GM19467 (cell line): ENCODE measurements around the gene MVP.

Experiments
- ATAC-seq: cut with Tn5 transposase; IDR thresholded peaks from one replicate; pipeline ENCODE4 v1.9.1; 2021; ENCODE audit warnings: mild to moderate bottlenecking, moderate library complexity; ENCODE audit not compliant: unreplicated experiment

The MVP gene

DNA sequence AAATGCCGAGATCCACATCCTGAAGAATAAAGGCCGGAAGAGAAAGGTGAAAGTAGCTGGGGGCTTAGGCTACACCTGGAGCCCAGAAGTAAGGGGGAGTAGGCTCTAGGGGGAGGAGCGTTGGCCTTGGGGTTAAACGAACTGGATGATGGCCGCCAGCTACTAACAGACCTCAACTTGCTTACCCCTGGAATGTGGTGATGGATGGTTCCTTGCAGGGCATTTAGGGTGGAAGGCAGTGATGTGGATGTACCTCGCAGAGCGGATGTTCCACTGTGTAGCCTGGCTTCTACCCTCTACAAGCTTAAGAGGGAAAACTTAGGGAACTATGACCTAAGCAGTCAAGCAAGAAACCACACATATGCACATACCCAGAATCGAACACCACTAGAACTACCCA, 16.2 kb upstream of the MVP start:
- ATAC-seq = no peak

DNA sequence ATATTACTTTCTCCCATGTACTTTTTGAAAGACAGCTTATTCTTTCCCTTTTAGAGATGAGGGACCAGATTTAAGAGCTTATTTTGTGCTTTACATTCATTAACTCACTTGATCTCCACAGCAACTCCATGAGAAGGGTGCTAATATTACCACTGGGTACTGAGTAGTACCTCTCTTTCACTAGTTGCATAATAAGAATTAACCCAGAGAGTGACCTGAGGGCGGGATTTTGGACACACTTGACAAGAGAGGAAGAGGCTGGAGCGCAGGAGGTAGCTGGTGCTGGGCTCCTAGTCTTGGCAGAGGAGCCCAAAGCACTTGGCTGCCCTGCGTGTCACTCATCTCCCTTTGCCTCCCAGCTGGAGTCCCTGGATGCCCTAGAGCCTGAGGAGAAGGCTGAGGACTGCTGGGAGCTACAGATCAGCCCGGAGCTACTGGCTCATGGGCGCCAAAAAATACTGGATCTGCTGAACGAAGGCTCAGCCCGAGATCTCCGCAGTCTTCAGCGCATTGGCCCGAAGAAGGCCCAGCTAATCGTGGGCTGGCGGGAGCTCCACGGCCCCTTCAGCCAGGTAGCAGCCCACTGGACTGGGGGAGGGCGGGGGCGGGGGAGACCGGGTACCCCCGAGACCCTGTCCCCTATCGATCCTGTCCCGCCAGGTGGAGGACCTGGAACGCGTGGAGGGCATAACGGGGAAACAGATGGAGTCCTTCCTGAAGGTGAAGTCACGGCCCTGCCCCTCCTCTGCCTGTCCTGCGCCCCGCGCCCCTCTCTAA, 15.6 kb upstream of the MVP start:
- ATAC-seq = no peak

DNA sequence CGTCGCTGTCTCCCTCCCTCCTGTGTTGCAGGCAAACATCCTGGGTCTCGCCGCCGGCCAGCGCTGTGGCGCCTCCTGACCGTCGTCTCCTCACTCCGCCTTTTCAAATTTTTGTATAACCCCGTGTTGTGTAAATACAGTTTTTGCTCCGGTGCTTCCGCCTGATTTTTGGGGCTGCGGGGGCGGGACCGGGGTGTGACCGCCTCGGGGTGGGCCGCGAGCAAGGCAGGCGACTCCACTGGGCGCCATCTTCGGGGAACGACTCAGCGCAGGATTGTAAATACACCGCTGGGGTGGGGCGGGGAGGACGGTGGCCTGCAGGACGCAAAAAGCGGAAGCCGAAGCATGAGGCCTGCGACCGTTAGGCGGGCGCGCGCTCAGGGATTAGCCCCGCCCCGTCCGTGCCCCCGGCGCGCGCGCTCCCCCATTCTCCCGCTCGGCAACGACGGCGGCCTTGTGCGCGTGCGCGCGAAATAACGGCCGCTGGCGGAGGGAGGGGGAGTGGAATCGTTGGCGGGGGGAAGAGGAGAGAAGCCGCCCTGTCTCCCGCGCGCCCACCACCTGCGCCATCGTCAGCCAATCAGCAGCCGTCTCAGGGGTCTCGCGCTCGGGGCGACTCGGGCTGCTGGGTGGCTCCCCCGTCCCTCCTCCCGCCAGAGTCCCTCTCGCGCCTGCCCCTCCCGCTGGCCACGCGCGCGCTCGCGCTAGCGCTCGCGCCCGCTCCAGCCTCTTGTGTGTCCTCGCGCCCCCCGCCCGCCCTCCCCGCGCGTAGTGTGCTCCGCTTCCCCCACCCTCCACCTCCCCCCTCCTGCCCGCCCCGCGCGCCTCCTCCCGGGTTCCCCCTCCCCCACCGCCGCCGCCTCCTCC, 14.8 kb upstream of the MVP start:
- ATAC-seq = peak; percentile 43

DNA sequence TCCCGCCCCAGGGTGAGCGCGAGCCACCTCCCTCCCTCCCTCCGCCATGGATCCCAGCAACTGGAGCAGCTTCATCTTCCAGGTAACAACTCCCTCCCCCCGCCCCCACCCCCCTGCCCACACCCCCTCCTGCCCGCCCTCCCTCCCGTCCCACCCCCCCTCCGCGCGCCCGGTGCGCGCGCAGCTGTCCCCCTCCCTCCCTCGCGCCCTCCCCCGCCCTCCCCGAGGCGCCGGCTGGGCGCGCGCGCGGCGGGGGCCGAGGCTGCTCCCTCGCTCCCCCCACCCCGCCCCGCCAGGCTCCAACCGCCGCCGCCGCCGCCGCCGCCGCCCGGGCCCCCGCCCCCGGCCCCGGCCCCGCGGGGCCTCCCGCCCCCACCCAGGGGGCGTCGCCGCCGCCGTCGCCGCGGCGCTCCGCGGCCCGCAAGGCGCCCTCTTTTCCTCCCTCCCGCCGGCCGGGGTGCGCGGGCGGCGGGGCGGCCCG, 14.1 kb upstream of the MVP start, which contains the start of gene MAZ:
TSS of gene MAZ (plus strand) at position 431 of the 481 bp plus-strand sequence. CDS start 173 bp downstream, outside the sequence.
- no peak for ATAC-seq

DNA sequence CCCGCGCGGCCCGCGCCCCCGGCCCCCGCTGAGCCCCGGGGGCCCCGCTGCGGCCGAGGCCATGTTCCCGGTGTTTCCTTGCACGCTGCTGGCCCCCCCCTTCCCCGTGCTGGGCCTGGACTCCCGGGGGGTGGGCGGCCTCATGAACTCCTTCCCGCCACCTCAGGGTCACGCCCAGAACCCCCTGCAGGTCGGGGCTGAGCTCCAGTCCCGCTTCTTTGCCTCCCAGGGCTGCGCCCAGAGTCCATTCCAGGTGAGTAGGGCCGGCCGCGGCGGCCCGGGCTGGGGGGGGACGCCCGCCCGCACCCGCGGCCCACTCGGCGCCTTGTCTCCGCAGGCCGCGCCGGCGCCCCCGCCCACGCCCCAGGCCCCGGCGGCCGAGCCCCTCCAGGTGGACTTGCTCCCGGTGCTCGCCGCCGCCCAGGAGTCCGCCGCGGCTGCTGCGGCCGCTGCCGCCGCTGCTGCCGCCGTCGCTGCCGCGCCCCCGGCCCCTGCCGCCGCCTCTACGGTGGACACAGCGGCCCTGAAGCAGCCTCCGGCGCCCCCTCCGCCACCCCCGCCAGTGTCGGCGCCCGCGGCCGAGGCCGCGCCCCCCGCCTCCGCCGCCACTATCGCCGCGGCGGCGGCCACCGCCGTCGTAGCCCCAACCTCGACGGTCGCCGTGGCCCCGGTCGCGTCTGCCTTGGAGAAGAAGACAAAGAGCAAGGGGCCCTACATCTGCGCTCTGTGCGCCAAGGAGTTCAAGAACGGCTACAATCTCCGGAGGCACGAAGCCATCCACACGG, 13.4 kb upstream of the MVP start:
- no peak for ATAC-seq

DNA sequence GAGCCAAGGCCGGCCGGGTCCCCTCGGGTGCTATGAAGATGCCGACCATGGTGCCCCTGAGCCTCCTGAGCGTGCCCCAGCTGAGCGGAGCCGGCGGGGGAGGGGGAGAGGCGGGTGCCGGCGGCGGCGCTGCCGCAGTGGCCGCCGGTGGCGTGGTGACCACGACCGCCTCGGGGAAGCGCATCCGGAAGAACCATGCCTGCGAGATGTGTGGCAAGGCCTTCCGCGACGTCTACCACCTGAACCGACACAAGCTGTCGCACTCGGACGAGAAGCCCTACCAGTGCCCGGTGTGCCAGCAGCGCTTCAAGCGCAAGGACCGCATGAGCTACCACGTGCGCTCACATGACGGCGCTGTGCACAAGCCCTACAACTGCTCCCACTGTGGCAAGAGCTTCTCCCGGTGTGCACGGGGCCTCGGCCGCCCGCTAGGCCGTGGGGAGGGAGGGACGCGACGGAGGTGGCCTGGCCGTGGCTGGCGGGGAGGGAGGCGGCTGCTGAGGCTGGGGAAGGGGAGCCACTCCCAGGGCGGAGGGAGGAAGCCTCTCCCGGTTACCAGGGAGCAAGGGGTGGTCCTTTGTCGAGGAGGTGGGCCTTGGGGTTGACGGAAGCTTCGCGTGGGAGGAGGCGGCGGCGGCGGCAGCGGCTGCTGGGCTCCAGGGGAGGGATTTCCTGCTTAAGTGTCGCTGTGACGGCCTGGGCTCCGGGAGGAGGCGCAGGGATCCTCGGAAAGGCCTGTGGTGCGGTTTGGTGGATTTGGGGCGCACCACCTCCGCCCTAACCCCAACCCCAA, 12.6 kb upstream of the MVP start:
- no peak for ATAC-seq

DNA sequence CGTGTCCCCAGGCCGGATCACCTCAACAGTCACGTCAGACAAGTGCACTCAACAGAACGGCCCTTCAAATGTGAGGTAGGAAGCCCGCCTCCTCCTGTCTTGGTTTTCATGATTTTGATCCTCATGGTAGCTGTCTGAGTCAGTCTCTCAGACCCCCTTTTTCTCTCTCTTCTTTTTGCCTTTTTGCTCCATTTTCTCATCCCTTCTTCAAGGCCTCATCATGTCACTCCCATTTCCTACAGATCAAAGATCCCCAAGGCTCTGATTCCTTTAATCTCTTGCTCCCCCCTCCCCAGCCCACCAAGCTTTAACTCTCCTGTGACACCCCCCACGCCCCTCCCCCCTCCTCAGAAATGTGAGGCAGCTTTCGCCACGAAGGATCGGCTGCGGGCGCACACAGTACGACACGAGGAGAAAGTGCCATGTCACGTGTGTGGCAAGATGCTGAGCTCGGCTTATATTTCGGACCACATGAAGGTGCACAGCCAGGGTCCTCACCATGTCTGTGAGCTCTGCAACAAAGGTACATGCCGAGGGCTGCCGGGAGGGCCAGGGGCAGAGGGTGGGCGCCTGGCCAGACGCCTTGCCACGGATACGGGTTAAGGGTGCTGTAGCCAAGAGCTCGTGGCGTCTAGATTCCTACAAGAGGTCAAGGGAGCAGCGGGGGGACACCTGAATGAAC, 11.9 kb upstream of the MVP start:
- ATAC-seq = no peak

DNA sequence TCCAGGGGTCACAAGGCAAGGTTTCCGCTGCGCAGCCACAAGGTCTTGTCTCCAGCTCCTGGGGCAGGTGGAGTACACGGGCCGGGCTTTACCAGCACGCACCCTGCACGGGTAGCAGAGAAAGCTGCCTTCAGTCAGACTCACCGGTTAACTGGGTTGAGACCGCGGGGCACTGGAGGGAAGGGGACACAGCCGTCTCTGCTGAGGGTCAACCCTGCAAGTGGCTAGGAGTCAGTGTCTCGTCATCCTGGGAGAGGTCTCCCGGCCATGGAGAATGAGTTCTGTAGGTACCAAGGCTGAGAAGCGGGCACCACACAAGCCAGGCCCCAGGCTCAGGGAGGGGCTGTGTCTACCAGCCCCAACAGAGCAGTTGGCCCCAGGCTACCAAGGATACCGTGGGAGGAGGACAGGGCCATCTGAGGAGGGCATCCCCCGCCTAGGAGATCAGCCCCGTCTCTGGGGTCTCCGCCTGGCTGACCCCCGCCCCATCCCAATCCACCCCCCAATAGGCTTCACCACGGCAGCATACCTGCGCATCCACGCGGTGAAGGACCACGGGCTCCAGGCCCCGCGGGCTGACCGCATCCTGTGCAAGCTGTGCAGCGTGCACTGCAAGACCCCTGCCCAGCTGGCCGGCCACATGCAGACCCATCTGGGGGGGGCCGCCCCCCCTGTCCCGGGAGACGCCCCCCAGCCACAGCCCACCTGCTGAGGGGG, 11.1 kb upstream of the MVP start:
- no peak for ATAC-seq

DNA sequence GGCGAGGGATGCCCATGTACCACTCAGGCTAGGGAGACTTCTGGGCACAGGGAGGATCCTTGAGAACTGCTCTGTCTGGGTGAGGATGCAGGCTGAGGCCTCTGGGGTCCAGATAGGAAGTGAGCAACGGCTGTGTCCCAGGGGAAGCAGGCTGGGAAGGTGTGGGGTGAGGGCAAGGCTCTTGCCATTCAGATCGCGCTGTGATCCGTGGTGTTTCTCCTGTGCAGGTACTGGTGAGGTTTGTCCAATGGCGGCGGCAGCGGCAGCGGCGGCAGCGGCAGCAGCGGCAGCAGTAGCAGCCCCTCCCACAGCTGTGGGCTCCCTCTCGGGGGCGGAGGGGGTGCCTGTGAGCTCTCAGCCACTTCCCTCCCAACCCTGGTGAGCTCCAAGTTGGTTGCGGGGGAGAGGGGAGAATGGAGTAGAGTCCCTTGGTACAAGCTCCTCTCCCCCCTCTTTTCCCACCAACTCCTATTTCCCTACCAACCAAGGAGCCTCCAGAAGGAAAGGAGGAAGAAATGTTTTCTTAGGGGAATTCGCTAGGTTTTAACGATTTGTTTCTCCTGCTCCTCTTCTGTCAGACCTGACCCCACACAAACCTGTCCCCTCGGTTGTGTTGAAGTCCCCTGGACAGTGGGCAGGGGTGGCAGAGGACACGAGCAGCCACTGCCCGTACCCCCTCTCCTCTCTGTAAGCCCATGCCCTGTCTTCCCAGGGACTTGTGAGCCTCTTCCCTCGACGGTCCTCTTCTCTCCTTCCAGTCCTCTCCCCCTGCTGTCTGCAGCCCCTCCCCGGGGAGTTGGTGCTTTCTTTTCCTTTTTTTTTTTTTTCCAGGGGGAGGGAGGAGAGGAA, 10.2 kb upstream of the MVP start:
- no peak for ATAC-seq

DNA sequence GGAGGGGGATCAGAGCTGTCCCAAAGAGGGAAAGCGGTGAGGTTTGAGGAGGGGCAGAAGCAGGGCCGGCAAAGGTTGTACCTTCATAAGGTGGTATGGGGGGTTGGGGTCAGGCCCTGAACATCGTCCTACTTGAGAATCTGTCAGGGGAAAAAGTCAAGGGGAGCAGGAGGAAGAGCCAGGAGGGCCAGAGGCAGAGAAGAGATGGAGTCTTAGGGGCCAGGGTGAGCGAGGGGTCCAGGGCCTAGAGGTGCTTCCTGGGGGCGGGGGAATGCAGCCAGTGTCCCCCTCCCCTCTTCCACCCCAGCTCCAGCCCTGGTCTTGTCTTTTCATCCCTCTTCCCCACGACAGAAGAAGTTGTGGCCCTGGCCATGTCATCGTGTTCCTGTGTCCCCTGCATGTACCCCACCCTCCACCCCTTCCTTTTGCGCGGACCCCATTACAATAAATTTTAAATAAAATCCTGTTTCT, 9.5 kb upstream of the MVP start:
- no peak for ATAC-seq

DNA sequence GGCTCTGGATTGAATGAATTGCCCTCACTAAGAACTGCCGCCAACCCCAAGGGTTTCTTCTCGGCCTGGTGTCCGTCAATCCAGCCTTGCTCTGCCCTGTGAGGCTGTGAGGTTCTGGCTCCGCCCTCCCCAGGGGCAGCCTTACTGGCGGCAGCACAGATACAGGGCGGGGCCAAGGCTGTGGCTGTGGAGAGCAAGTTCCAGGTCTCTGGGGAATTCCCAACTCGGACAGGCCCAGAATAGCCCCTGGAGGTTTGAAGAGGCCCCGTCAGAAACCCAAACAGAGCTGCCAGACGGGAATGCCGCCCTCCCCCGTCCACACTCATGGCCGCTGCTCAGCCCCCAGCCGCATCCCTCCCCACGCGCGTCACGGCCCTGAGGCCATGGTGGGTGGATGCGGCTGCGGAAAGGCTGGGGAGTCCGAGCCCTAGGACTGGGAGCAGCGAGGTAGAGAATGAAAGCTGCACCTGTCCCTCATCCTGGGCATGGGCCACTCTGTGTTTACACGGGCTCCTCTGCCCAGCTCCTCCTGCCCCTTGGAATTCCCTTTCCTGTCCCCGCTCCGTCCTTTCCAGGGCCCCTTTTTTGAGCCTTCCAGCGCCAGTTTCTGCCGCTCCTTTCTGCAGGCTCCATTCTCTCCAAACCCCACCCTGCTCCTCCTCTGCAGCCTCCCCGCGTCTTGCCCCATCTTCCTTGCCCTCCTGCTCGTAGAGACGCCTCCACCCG, 8.9 kb upstream of the MVP start:
- ATAC-seq = peak; percentile 36

DNA sequence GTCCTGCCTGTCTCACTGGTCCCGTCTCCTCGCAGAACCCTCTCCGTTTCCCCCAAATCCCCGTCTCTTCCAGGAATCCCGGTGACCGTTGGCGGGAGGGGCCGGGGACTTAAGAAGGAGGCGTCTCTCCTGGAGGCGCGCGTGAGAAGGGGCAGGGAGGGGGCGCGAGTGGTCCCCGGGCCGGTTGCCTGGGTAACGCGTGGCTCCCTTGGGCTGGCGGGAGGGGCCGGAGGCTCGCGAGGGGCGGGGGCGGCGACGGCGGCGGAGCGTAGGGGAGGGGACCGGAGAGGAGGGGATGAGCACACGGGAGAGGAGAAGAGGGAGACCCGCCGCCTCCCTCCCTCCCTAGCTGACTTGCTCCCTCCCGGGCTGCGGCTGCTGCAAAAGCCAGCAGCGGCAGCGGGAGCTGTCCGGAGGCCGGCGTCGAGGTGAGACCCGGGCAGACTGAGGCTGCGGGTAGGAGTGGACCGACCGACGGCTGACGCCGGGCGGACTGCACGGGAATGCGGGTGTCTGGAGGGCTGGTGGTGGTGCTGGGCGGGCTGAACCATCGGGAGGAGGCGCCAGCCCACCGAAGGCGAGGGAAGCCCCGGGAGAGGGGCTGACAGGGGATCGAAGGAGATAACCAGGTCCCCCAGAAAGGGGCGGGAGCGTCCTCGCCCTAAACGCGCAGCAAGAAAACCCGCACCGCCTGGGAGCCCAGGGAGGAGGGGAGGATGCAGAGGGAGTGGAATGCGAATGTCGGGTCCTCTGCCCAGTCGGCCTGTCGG, 8.2 kb upstream of the MVP start, which contains the start of gene PRRT2:
TSS of gene PRRT2 (plus strand) at position 298 of the 770 bp plus-strand sequence. CDS start 862 bp downstream, outside the sequence.
- no peak for ATAC-seq

DNA sequence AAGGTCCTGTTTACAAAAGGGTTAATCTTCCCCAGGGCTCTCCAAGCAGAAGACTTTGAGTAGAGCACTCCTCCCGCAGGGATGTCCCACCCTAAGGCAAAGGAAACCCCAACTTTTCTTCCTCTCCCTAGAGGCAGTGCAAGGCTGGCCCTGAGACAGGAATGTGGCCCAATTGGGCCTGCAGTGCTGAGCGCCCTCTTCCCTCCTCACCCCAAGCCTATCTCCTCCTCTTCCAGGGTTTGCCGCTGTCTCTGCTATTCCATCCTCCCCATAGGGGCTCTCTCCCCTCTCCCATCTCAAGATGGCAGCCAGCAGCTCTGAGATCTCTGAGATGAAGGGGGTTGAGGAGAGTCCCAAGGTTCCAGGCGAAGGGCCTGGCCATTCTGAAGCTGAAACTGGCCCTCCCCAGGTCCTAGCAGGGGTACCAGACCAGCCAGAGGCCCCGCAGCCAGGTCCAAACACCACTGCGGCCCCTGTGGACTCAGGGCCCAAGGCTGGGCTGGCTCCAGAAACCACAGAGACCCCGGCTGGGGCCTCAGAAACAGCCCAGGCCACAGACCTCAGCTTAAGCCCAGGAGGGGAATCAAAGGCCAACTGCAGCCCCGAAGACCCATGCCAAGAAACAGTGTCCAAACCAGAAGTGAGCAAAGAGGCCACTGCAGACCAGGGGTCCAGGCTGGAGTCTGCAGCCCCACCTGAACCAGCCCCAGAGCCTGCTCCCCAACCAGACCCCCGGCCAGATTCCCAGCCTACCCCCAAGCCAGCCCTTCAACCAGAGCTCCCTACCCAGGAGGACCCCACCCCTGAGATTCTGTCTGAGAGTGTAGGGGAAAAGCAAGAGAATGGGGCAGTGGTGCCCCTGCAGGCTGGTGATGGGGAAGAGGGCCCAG, 7.3 kb upstream of the MVP start:
- no peak for ATAC-seq

DNA sequence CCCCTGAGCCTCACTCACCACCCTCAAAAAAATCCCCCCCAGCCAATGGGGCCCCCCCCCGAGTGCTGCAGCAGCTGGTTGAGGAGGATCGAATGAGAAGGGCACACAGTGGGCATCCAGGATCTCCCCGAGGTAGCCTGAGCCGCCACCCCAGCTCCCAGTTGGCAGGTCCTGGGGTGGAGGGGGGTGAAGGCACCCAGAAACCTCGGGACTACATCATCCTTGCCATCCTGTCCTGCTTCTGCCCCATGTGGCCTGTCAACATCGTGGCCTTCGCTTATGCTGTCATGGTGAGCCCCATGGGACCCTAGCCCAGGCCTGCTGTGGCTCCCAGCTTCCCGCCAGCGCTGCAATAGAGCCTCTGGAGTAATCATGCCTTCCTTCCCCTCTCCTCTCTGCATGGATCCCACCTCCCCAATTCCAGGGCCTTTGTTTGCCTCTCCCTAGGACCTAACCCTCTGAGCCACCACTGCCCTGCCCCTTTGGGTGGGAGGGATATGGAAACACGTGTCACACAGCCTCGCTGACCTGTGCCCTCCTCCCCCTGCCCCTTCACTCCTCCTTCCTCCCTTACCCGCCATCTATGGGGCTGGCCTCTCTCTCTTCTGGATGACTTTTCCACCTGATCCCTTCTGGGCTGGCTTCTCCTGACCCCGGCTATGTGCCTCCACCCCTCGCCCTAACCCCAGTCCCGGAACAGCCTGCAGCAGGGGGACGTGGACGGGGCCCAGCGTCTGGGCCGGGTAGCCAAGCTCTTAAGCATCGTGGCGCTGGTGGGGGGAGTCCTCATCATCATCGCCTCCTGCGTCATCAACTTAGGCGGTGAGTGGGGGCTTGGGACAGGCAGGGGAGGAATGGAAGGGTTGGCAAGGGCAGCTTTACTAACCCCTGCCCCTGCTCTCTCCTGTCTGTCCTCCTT, 6.4 kb upstream of the MVP start:
- ATAC-seq = no peak
